Astrocyte of the cerebellum (primary cell): ENCODE results near the gene FMC1.

Source experiments
- DNase-seq: peaks from one replicate; pipeline ENCODE4 v3.0.0-alpha.2; 2011; ENCODE audit warnings: low read depth
- H3K4me3 ChIP-seq: 2 replicates; pipeline ENCODE4 v1.5.1; 2011; ENCODE audit warnings: mild to moderate bottlenecking, low read depth, low read length, moderate library complexity
- CTCF ChIP-seq: IDR thresholded peaks from 2 replicates; pipeline ENCODE4 v1.5.1; 2012; ENCODE audit warnings: low read length, low read depth, moderate library complexity, mild to moderate bottlenecking; ENCODE audit errors: missing control alignments
- in situ Hi-C: cut with HindIII; loops from 2 replicates; pipeline ENCODE4 v1.10.0; 2017; ENCODE audit warnings: low sequenced_read_pairs

FMC1 gene

GRCh38 chr7:139361523-139361922 is 20.4 kb downstream of the FMC1 start:
- DNase-seq: no peak
- in situ Hi-C loops: no loop called here
- H3K4me3 ChIP-seq: peak overlapping the region; percentile 60
- TF ChIP-seq CTCF: no peak

- DNase-seq: no peak
- H3K4me3 ChIP-seq: no peak overlapping the region
- no peak for TF ChIP-seq CTCF
- in situ Hi-C loops: no loop called here
Measured at GRCh38 chr7:139362302-139362701, 21.2 kb downstream of the FMC1 start.

DNA sequence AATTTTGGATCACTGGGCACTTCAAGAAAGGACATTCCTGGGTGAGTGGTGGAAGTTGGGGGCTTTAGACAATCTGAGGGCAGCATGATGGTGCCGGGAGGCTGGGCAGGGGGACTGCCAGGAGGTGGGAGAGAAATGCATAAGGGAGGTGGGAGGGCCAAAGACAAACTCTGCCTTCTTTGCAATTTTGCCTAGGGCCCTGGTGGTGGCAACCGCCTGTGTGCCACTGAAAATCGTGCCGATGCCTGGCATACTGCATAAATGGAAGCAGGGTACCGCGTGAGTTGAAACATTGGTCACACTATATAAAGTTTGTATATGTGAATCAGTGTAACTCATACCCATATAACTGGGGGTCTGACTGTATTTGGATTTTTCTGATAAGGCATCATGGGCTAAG is 21.8 kb downstream of the FMC1 start:
- DNase-seq: no peak
- TF ChIP-seq CTCF: no peak
- in situ Hi-C loops: no loop called here
- no peak overlapping the region for H3K4me3 ChIP-seq

GRCh38 chr7:139365336-139365735 is 24.2 kb downstream of the FMC1 start:
- in situ Hi-C loops: no loop called here
- no peak overlapping the region for H3K4me3 ChIP-seq
- DNase-seq: no peak
- no peak for TF ChIP-seq CTCF

- H3K4me3 ChIP-seq: no peak overlapping the region
- in situ Hi-C loops: no loop called here
- no peak for DNase-seq
- TF ChIP-seq CTCF: no peak
Measured at GRCh38 chr7:139366400-139366799, 25.3 kb downstream of the FMC1 start.

DNA sequence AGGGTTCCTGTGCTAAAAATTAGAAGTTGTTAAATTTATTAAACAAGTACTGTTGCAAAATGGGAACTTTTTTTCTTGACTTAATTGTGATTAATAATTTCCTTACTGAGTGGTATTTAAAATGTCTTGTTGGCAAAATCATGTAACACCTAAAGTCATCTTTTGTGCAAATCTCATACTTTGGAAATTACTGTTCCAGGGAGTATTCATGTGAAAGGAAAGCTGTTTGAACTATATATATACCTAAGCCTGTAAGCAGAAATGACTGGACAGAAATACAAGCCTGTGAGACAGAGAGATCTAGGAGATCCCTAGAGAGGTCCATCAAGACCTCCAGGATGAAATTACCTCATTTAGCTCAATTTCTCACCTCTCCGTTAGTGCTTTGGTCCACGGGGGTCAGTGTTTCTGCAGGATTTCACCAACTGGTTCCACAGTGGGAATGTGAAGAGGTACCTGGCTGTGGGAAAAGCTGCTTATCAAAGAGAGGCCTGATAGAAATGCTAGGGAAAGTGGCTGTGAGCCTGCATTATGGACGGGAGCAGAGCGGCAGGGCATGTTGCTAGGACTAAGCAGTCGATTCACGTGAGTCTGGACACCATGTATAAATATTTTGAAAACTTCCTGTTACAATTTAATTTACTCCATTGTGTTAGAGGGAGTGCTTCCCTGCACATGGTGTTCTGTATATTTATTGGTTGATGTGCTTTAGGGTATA is 26.5 kb downstream of the FMC1 start:
- DNase-seq: no peak
- in situ Hi-C loops: no loop called here
- no peak for TF ChIP-seq CTCF
- H3K4me3 ChIP-seq: no peak overlapping the region
